ENCODE measurements around the gene NALCN. TPM values are rescaled to one million over a fixed set of nuclear protein-coding genes. Genes with fewer than 3 reads are reported as not detected.

NALCN gene
- total RNA-seq, 4 donors from 2014 or later, result 0.62 to 0.87 TPM; not detected in 2

GRCh38 chr13:101179021-101179420 is 237.3 kb downstream of the NALCN start:
- H3K4me3 ChIP-seq, result no peak overlapping the region
- H3K9me3 ChIP-seq, result no peaks in the 10 kb centered on the region
- no peak overlapping the region for H3K27ac ChIP-seq
- no peak for DNase-seq
- in situ Hi-C loops (cut with MboI; ENCODE audit: low sequenced_read_pairs in 4 of 4), result no loop called here
- no peaks in the 10 kb centered on the region for H3K36me3 ChIP-seq
- TF ChIP-seq POLR2A (IDR thresholded peaks at IDR 0.05), result no peak
- TF ChIP-seq, protein P1, sequence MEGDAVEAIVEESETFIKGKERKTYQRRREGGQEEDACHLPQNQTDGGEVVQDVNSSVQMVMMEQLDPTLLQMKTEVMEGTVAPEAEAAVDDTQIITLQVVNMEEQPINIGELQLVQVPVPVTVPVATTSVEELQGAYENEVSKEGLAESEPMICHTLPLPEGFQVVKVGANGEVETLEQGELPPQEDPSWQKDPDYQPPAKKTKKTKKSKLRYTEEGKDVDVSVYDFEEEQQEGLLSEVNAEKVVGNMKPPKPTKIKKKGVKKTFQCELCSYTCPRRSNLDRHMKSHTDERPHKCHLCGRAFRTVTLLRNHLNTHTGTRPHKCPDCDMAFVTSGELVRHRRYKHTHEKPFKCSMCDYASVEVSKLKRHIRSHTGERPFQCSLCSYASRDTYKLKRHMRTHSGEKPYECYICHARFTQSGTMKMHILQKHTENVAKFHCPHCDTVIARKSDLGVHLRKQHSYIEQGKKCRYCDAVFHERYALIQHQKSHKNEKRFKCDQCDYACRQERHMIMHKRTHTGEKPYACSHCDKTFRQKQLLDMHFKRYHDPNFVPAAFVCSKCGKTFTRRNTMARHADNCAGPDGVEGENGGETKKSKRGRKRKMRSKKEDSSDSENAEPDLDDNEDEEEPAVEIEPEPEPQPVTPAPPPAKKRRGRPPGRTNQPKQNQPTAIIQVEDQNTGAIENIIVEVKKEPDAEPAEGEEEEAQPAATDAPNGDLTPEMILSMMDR (IDR thresholded peaks at IDR 0.05 in 4 of 5, conservative IDR thresholded peaks at IDR 0.05 in 1 of 5), result no peak
- no peak for ATAC-seq
- intact Hi-C loops (cut with DNase I; ENCODE audit: low total_unique reads), result no loop called here
- no peaks in the 10 kb centered on the region for H3K27me3 ChIP-seq
- H3K4me1 ChIP-seq, result no peaks in the 10 kb centered on the region

DNA sequence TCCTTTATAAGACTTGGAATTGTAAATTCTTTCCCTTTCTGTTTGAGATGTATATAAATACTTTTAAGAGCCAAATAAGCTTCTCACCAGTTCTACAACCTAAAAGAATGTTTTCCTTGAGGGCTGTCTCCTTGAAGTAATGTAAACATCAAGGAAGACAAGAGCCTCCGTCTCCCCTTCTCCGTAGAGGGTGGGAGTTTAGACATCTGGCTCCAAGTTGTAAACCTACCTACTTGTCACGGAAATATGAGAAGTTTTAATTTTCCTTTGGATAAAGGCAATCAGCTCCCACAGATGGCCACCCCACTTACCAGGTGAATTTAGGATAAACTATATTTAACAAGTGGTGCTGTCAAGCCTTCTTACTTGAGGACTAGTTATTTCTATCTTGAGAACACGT is 237.9 kb downstream of the NALCN start:
- Histone ChIP-seq H3K4me3 (no peak overlapping the region), H3K27me3 (no peaks in the 10 kb centered on the region), H3K9me3 (no peaks in the 10 kb centered on the region), H3K27ac (no peak overlapping the region), H3K36me3 (no peaks in the 10 kb centered on the region), H3K4me1 (no peaks in the 10 kb centered on the region)
- intact Hi-C loops (cut with DNase I; ENCODE audit: low total_unique reads), result no loop called here
- in situ Hi-C loops (cut with MboI; ENCODE audit: low sequenced_read_pairs in 4 of 4), result no loop called here
- DNase-seq (no peak), ATAC-seq (no peak)
- TF ChIP-seq POLR2A (IDR thresholded peaks at IDR 0.05), result no peak
- TF ChIP-seq, protein P1 (IDR thresholded peaks at IDR 0.05 in 4 of 5, conservative IDR thresholded peaks at IDR 0.05 in 1 of 5), result no peak

DNA sequence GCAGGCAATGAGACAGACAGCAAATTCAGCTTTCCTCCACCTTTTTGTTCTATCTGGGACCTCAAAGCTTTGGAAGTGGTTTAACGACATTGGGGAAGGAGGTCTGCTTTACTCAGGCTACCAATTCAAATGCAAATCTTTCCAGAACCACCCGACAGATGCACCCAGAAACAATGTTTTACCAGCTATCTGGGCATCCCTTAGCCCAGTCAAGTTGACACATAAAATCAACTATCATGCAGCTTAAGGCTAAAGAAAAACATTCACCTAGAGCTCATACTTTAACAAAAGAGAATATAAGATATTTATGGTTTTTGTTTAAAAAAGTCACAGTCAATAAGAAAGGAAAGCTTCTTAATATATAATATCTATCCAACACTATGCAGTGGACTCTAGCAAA is 246.0 kb downstream of the NALCN start:
- no peak for DNase-seq
- in situ Hi-C loops (cut with MboI; ENCODE audit: low sequenced_read_pairs in 4 of 4), result no loop called here

DNA sequence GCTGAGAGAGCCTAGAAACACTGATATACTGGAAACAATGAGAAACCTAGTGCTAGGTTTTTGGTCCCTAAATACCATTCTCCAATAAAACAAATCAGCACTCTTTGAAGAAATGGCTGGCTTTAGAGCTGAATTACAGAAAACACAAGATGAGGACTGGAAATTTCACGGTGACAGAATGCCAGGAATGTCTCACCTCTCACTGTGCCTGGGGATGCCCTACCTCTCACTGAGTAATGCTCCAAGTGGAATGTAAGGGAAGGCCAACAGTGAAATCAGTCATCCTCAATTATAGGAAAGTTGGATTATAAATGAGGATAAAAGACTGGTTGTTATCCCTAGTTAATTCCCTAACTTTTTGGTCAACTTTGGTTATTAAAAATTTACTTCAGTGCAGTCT is 259.0 kb downstream of the NALCN start:
- no peak for ATAC-seq
- no peaks in the 10 kb centered on the region for H3K36me3 ChIP-seq
- H3K27ac ChIP-seq, result no peak overlapping the region
- intact Hi-C loops (cut with DNase I; ENCODE audit: low total_unique reads), result loop anchor here (10.0 kb wide), 1 partner anchor 1398 kb away; no protein-coding TSS in a partner anchor
- no peaks in the 10 kb centered on the region for H3K27me3 ChIP-seq
- H3K4me1 ChIP-seq, result no peaks in the 10 kb centered on the region
- no peak for DNase-seq
- no peak for TF ChIP-seq POLR2A (IDR thresholded peaks at IDR 0.05)
- TF ChIP-seq, protein P1 (IDR thresholded peaks at IDR 0.05 in 4 of 5, conservative IDR thresholded peaks at IDR 0.05 in 1 of 5), result no peak
- no peak overlapping the region for H3K4me3 ChIP-seq
- in situ Hi-C loops (cut with MboI; ENCODE audit: low sequenced_read_pairs in 4 of 4), result no loop called here
- no peaks in the 10 kb centered on the region for H3K9me3 ChIP-seq

More for the DNA sequence above, 246.0 kb downstream of the NALCN start:
- TF ChIP-seq POLR2A (IDR thresholded peaks at IDR 0.05), result no peak
- TF ChIP-seq, protein P1 (IDR thresholded peaks at IDR 0.05 in 4 of 5, conservative IDR thresholded peaks at IDR 0.05 in 1 of 5), result no peak
- ATAC-seq, result no peak
- Histone ChIP-seq H3K27me3 (no peaks in the 10 kb centered on the region), H3K4me1 (no peaks in the 10 kb centered on the region), H3K9me3 (no peaks in the 10 kb centered on the region), H3K36me3 (no peaks in the 10 kb centered on the region), H3K4me3 (no peak overlapping the region), H3K27ac (no peak overlapping the region)
- intact Hi-C loops (cut with DNase I; ENCODE audit: low total_unique reads), result no loop called here

GRCh38 chr13:101155920-101156319 is 260.4 kb downstream of the NALCN start:
- intact Hi-C loops (cut with DNase I; ENCODE audit: low total_unique reads) (loop anchor here (10.0 kb wide), 1 partner anchor 1399 kb away; no protein-coding TSS in a partner anchor), in situ Hi-C loops (cut with MboI; ENCODE audit: low sequenced_read_pairs in 4 of 4) (no loop called here)
- H3K9me3 ChIP-seq, result no peaks in the 10 kb centered on the region
- no peak for ATAC-seq
- H3K36me3 ChIP-seq, result no peaks in the 10 kb centered on the region
- TF ChIP-seq, protein P1 (IDR thresholded peaks at IDR 0.05 in 4 of 5, conservative IDR thresholded peaks at IDR 0.05 in 1 of 5), result no peak
- TF ChIP-seq POLR2A (IDR thresholded peaks at IDR 0.05), result no peak
- H3K27ac ChIP-seq, result no peak overlapping the region
- no peak for DNase-seq
- no peaks in the 10 kb centered on the region for H3K4me1 ChIP-seq
- no peaks in the 10 kb centered on the region for H3K27me3 ChIP-seq
- no peak overlapping the region for H3K4me3 ChIP-seq

All from gastrocnemius medialis (tissue), 4 donors.